ENCODE data around the gene RPUSD4. TPM values are rescaled to one million over a fixed set of nuclear protein-coding genes. Genes with fewer than 3 reads are reported as not detected.
"Not testable (repeated sequence)": the region's sequence is repeated elsewhere in the genome, so short reads cannot be mapped to it uniquely, and the experiment has no call there.

RPUSD4 gene, protein sequence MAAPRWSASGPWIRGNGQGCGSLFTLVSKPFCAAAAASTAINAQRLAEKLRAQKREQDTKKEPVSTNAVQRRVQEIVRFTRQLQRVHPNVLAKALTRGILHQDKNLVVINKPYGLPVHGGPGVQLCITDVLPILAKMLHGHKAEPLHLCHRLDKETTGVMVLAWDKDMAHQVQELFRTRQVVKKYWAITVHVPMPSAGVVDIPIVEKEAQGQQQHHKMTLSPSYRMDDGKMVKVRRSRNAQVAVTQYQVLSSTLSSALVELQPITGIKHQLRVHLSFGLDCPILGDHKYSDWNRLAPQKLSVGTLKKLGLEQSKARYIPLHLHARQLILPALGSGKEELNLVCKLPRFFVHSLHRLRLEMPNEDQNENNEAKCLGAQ
- total RNA-seq, result 45.1 and 45.3 TPM in 2 replicates
- long read RNA-seq, transcript RPUSD4-201 (7 exons, 2,512 nt), result major isoform, 144 of 168 reads
- long read RNA-seq, partial matches to known transcripts, result 1 of 168 reads
- long read RNA-seq, other reads (novel, unspliced or antisense), result 23 of 168 reads

DNA sequence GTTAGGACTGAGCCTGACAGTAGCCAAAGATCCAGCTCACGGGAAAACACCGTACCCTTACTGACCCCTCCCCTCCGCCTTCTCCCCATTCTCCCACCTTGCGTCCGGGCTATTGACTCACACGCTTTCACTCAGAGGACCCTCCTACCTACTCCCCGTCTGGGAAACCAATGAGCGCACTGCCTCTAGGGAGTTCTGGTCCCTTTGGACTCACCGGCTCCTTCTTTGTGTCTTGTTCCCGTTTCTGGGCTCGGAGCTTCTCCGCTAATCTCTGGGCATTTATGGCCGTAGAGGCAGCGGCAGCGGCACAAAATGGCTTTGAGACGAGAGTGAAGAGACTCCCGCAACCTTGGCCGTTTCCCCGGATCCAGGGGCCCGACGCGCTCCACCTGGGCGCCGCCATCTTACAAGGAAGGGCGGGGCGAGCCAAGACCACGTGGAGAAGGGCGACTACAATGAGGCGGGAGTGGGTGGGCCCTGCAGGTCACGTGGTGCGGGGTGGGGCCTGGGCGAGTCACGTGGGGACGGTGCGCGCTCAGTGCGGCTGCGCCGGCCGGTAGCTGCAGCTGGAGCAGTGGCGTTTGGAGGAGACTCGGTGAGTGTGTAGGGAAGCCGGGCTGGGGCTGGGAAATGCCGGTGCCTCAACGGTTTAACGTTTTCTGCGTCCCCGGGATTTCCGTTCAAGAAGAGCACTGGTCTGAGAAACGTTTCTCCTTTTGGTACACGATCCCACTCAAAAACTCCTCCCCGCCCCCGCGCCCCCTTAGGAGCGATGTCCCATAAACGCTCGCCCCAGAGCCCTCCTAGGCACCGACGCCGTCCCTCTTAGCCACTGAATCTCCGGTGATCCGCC lies at the start of gene RPUSD4, which contains the start of gene FAM118B:
TSS of gene RPUSD4 (minus strand) at position 415 of the 853 bp plus-strand sequence. CDS start at position 403, 12 bp downstream.
TSS of gene FAM118B (plus strand) at position 547 of the 853 bp plus-strand sequence. CDS start 23,220 bp downstream, outside the sequence.
- DNase-seq (ENCODE audit: low read depth, low spot score), result peak; percentile 99
- peak within 1 kb of the TSS; percentile 99 for H3K27ac Mint-ChIP-seq (ENCODE audit: unreplicated experiment)
- H3K27me3 Mint-ChIP-seq (ENCODE audit: low read depth), result no peaks in the 10 kb centered on the region
- H3K4me1 Mint-ChIP-seq, result peaks cover 37% of the 10 kb centered on the region
- peaks cover 5% of the 10 kb centered on the region for H3K36me3 Mint-ChIP-seq (ENCODE audit: low read depth)
- H3K9me3 Mint-ChIP-seq, result no peaks in the 10 kb centered on the region
- H3K4me3 Mint-ChIP-seq, result peak within 1 kb of the TSS; percentile 100
- TF ChIP-seq, protein P1, sequence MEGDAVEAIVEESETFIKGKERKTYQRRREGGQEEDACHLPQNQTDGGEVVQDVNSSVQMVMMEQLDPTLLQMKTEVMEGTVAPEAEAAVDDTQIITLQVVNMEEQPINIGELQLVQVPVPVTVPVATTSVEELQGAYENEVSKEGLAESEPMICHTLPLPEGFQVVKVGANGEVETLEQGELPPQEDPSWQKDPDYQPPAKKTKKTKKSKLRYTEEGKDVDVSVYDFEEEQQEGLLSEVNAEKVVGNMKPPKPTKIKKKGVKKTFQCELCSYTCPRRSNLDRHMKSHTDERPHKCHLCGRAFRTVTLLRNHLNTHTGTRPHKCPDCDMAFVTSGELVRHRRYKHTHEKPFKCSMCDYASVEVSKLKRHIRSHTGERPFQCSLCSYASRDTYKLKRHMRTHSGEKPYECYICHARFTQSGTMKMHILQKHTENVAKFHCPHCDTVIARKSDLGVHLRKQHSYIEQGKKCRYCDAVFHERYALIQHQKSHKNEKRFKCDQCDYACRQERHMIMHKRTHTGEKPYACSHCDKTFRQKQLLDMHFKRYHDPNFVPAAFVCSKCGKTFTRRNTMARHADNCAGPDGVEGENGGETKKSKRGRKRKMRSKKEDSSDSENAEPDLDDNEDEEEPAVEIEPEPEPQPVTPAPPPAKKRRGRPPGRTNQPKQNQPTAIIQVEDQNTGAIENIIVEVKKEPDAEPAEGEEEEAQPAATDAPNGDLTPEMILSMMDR (conservative IDR thresholded peaks at IDR 0.05), result no peak

DNA sequence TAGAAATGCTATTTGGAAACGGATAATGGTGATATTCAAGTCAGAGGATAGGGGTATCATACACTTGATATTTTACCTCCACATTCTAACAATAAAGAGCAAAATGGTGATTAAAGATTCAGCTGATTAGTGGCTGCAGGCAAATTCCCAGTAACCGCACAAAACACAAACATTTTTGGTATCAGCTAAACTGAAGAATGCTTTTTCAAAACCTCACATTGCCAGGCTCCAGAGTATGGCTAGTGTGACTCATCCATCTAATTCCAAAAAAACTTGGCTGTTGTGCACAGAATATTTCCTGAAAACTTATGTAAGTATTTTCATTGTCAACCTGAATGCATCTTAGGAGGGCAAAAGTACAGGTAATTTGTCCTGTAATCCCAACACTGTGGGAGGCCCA lies 46.3 kb upstream of the RPUSD4 start:
- peaks cover 11% of the 10 kb centered on the region for H3K36me3 Mint-ChIP-seq (ENCODE audit: low read depth)
- no peaks in the 10 kb centered on the region for H3K4me1 Mint-ChIP-seq
- no peak overlapping the region for H3K4me3 Mint-ChIP-seq
- TF ChIP-seq, protein P1 (conservative IDR thresholded peaks at IDR 0.05), result no peak
- no peaks in the 10 kb centered on the region for H3K9me3 Mint-ChIP-seq
- no peaks in the 10 kb centered on the region for H3K27me3 Mint-ChIP-seq (ENCODE audit: low read depth)
- no peak for DNase-seq (ENCODE audit: low read depth, low spot score)
- H3K27ac Mint-ChIP-seq (ENCODE audit: unreplicated experiment), result no peak overlapping the region

DNA sequence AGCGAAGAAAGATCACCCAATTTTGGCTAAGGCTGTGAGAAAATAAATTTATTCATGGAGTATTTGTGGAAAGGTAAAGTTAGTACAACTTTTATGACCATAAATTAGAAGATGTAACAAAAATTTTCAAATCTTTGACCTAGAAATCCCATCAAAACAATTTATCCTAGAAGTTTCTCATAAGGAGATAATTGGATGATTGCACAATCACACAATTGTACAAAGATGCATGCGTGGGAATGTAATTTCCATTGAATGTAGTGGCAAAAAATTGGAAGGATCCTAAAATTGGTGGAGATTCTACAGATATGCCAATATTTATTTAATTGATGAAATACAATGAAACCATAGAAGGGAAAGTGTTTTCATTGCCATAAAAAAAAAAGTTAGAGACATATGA lies 45.7 kb upstream of the RPUSD4 start:
- Mint-ChIP-seq H3K27me3 (ENCODE audit: low read depth) (no peaks in the 10 kb centered on the region), H3K27ac (ENCODE audit: unreplicated experiment) (no peak overlapping the region), H3K36me3 (ENCODE audit: low read depth) (peaks cover 12% of the 10 kb centered on the region), H3K9me3 (no peaks in the 10 kb centered on the region), H3K4me3 (no peak overlapping the region), H3K4me1 (no peaks in the 10 kb centered on the region)
- DNase-seq (ENCODE audit: low read depth, low spot score), result no peak
- TF ChIP-seq, protein P1 (conservative IDR thresholded peaks at IDR 0.05), result no peak

DNA sequence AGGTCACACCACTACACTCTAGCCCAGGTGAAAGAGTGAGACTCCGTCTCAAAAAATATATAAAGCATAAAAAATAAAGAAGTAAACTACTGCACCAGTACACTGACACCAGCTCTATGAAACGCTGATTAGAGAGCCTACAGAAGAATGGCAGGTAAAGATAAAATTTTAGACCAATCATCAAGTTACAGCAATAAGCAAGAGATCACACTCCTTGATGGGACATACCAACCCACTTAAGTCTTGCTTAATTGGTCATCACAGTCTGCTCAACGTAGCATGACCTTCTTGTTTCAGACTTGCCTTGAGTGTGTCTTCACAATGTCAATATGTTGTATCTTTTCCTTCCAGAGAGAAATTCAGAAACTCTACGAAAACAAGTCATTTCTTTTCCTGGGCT lies 44.8 kb upstream of the RPUSD4 start:
- Mint-ChIP-seq H3K9me3 (no peaks in the 10 kb centered on the region), H3K27ac (ENCODE audit: unreplicated experiment) (no peak overlapping the region), H3K27me3 (ENCODE audit: low read depth) (no peaks in the 10 kb centered on the region), H3K36me3 (ENCODE audit: low read depth) (peaks cover 14% of the 10 kb centered on the region), H3K4me3 (no peak overlapping the region), H3K4me1 (no peaks in the 10 kb centered on the region)
- no peak for DNase-seq (ENCODE audit: low read depth, low spot score)
- TF ChIP-seq, protein P1 (conservative IDR thresholded peaks at IDR 0.05), result no peak

DNA sequence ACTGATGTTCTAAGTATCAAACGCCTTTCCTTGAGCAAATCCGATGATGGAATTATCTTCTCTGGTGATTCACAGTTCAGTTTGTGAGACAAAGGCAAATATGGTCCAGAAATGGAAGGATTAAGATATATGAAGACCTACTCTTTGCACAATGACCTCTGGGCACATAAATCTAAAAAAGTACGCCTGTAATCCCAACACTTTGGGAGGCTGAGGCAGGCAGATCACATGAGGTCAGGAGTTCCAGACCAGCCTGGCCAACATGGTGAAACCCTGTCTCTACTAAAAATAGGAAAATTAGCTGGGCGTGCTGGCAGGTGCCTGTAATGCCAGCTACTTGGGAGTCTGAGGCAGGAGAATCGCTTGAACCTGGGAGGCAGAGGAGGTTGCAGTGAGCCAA lies 44.1 kb upstream of the RPUSD4 start:
- not testable (repeated sequence) for H3K4me1 Mint-ChIP-seq; DNase-seq (ENCODE audit: low read depth, low spot score); H3K4me3 Mint-ChIP-seq; H3K27ac Mint-ChIP-seq (ENCODE audit: unreplicated experiment); H3K9me3 Mint-ChIP-seq; H3K27me3 Mint-ChIP-seq (ENCODE audit: low read depth)
- H3K36me3 Mint-ChIP-seq (ENCODE audit: low read depth), result peaks cover 16% of the 10 kb centered on the region
